GM12801 (cell line): ENCODE results near the gene USHBP1.

Source experiments
- CTCF ChIP-seq: IDR thresholded peaks from one replicate; pipeline ENCODE4 v1.5.1; 2011; ENCODE audit warnings: control low read depth; ENCODE audit not compliant: insufficient read length; ENCODE audit errors: extremely low read depth

The USHBP1 gene

GRCh38 chr19:17292301-17293074 is 27.9 kb upstream of the USHBP1 start:
- TF ChIP-seq CTCF = no peak

GRCh38 chr19:17289489-17289888 is 24.9 kb upstream of the USHBP1 start:
- TF ChIP-seq CTCF = no peak

GRCh38 chr19:17286752-17287151 is 22.2 kb upstream of the USHBP1 start:
- TF ChIP-seq CTCF = no peak

- TF ChIP-seq CTCF = no peak
Measured at GRCh38 chr19:17286263-17286662, 21.7 kb upstream of the USHBP1 start.

- TF ChIP-seq CTCF = no peak
Measured at GRCh38 chr19:17285415-17286135, 21.0 kb upstream of the USHBP1 start.

- no peak for TF ChIP-seq CTCF
Measured at GRCh38 chr19:17283504-17283996, 19.0 kb upstream of the USHBP1 start.

GRCh38 chr19:17282488-17283125 is 18.1 kb upstream of the USHBP1 start:
- no peak for TF ChIP-seq CTCF
